Stimulated activated CD4-positive, alpha-beta T cell treated with anti-CD3 and anti-CD28 coated beads, Interleukin-1b, Interleukin-23, amount 100 ng/mL, for 24 hours (primary cell): ENCODE results near the gene CPNE5.

Source experiments
- DNase-seq, 4 experiments: peaks; one replicate each; pipeline ENCODE4 v3.0.0-alpha.2; 2020; ENCODE audit warnings: low read depth in 4 of 4, low spot score in 1 of 4

The CPNE5 gene

GRCh38 chr6:36749829-36750489 lies 89.3 kb downstream of the CPNE5 start:
- no peak for DNase-seq

GRCh38 chr6:36746251-36746650 lies 93.0 kb downstream of the CPNE5 start:
- DNase-seq = no peak

- DNase-seq = no peak
These were observed 93.4 kb downstream of the CPNE5 start for GRCh38 chr6:36745836-36746235.

GRCh38 chr6:36745283-36745682 lies 94.0 kb downstream of the CPNE5 start:
- no peak for DNase-seq

GRCh38 chr6:36744304-36744673 lies 95.0 kb downstream of the CPNE5 start:
- DNase-seq = no peak

- DNase-seq = no peak
These were observed 95.5 kb downstream of the CPNE5 start for GRCh38 chr6:36743538-36744303.

GRCh38 chr6:36743032-36743431 lies 96.2 kb downstream of the CPNE5 start:
- no peak for DNase-seq

- DNase-seq = no peak
These were observed 97.1 kb downstream of the CPNE5 start for GRCh38 chr6:36742146-36742545.

GRCh38 chr6:36740818-36741179 lies 98.4 kb downstream of the CPNE5 start:
- no peak for DNase-seq

- no peak for DNase-seq
These were observed 99.1 kb downstream of the CPNE5 start for GRCh38 chr6:36739947-36740817.

- DNase-seq = no peak
These were observed 101.1 kb downstream of the CPNE5 start for GRCh38 chr6:36738108-36738507.

- DNase-seq = no peak
These were observed 102.0 kb downstream of the CPNE5 start for GRCh38 chr6:36737043-36737785.

GRCh38 chr6:36735110-36736071 lies 103.9 kb downstream of the CPNE5 start:
- no peak for DNase-seq

GRCh38 chr6:36734486-36735060 lies 104.7 kb downstream of the CPNE5 start:
- DNase-seq = no peak

GRCh38 chr6:36733300-36733699 lies 105.9 kb downstream of the CPNE5 start:
- DNase-seq = no peak

- no peak for DNase-seq
These were observed 107.5 kb downstream of the CPNE5 start for GRCh38 chr6:36731622-36732310.

- DNase-seq = no peak
These were observed 108.5 kb downstream of the CPNE5 start for GRCh38 chr6:36730424-36731380.

- no peak for DNase-seq
These were observed 110.1 kb downstream of the CPNE5 start for GRCh38 chr6:36729161-36729524.
